ENCODE results near the gene CCDC120.

CCDC120 gene

DNA sequence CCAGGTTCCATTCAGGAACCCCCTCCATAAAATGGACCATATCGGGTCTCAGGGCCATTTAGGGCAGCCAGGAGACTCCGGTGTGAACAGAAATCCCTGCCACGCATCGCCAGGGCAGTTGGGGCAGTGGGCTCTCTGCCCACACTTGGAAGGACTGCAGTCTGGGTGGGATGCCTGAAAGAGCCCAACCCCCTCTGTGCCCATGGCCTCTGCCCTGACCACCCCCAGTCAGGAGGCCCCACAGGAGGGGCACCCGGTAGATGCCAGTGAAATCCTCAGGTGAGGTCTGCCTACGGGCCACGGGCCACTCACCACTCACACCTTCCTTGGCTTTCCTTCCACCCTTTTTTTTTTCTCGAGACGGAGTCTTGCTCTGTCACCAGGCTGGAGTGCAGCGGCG lies 10.2 kb downstream of the CCDC120 start:
- no peak overlapping the region for H3K4me3 ChIP-seq (ENCODE audit: low read length)
- DNase-seq (ENCODE audit: low read depth), result no peak
- TF ChIP-seq, protein P1, sequence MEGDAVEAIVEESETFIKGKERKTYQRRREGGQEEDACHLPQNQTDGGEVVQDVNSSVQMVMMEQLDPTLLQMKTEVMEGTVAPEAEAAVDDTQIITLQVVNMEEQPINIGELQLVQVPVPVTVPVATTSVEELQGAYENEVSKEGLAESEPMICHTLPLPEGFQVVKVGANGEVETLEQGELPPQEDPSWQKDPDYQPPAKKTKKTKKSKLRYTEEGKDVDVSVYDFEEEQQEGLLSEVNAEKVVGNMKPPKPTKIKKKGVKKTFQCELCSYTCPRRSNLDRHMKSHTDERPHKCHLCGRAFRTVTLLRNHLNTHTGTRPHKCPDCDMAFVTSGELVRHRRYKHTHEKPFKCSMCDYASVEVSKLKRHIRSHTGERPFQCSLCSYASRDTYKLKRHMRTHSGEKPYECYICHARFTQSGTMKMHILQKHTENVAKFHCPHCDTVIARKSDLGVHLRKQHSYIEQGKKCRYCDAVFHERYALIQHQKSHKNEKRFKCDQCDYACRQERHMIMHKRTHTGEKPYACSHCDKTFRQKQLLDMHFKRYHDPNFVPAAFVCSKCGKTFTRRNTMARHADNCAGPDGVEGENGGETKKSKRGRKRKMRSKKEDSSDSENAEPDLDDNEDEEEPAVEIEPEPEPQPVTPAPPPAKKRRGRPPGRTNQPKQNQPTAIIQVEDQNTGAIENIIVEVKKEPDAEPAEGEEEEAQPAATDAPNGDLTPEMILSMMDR (conservative IDR thresholded peaks at IDR 0.05; ENCODE audit: low read depth, low read length), result no peak

- H3K4me3 ChIP-seq (ENCODE audit: low read length), result no peak overlapping the region
- no peak for DNase-seq (ENCODE audit: low read depth)
- TF ChIP-seq, protein P1 (conservative IDR thresholded peaks at IDR 0.05; ENCODE audit: low read depth, low read length), result no peak
These were observed 12.2 kb downstream of the CCDC120 start for GRCh38 chrX:49070988-49071387.

GRCh38 chrX:49071877-49072711 lies 13.3 kb downstream of the CCDC120 start:
- H3K4me3 ChIP-seq (ENCODE audit: low read length), result peak overlapping the region; percentile 71
- peak; percentile 46 for DNase-seq (ENCODE audit: low read depth)

GRCh38 chrX:49072712-49073095 lies 13.9 kb downstream of the CCDC120 start:
- TF ChIP-seq, protein P1 (conservative IDR thresholded peaks at IDR 0.05; ENCODE audit: low read depth, low read length), result no peak
- DNase-seq (ENCODE audit: low read depth), result no peak
- H3K4me3 ChIP-seq (ENCODE audit: low read length), result peak overlapping the region; percentile 71

More at GRCh38 chrX:49071877-49072711, 13.3 kb downstream of the CCDC120 start:
- TF ChIP-seq, protein P1 (conservative IDR thresholded peaks at IDR 0.05; ENCODE audit: low read depth, low read length), result no peak

DNA sequence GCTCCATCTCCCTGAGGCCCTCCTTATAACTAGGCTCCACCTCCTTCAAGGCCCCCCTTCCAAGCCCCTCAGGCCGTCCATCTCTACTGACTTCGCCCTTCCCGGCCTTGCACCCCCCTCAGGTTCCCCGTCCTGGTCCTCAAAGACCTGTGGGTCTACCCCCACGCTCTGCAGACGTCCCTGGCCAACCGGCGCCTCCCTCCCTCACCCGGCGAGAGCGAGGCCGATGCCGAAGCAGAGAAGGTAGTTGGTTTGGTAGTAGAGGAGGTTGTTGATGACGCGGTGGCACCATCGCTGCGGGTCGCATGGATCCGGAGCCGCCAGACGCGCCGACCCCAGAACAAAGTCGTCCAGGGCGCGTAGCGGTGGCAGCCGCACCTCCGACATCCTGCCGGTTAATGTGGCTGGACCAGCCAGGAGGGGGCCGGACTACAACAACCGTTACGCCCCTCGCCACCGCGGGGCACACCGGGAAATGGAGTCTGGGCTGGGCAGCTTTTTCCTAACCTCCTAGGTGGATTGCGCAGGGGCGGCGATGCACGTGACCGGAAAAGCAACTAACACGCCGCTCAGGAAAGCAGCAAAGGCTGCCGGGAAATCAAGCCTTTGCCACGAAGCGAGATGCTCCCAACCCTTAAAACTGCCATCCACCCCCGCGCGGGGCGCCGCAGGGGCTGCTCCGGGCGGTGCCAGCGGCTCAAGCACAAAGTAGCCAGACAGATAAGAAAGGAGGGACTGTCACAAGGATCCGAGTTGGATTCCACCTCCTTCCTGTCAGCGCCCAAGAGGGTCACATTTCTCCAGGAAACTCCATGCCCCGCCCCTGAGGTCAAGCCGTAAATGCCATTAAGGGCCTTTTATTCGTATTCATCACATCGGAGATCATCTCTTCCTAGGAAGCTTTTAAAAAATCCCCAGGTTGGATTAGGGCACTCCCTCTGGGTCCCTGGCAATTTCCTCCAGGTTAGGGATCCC lies 15.1 kb downstream of the CCDC120 start, which contains the start of gene PRAF2:
Gene PRAF2, minus strand, starts transcription at position 402 of the 975 bp plus-strand sequence. Its CDS starts 15 bp downstream, at position 387.
- peak; percentile 52 for DNase-seq (ENCODE audit: low read depth)

DNA sequence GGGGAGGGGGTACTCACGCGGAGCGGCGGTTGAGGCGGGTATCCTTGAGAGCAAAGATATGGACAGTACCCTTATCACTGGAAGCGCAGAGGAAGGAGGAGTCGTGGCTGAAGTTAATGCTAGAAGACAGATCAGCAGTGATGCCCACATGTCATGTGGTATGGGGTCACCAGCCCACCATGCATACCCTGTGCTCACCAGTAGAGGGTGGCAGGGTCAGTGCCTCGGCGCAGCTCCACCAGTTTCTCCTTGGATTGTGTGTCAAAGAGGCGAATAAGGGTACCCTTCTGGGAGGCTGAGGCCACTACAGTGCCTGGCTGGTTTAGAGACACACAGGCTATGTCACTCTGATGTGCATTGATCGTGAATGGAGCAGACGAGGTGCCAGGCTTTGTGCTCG lies 16.5 kb downstream of the CCDC120 start:
- H3K4me3 ChIP-seq (ENCODE audit: low read length), result no peak overlapping the region
- DNase-seq (ENCODE audit: low read depth), result no peak
- TF ChIP-seq, protein P1 (conservative IDR thresholded peaks at IDR 0.05; ENCODE audit: low read depth, low read length), result no peak

More for the DNA sequence above, 15.1 kb downstream of the CCDC120 start, which contains the start of gene PRAF2:
- TF ChIP-seq, protein P1 (conservative IDR thresholded peaks at IDR 0.05; ENCODE audit: low read depth, low read length), result no peak
- H3K4me3 ChIP-seq (ENCODE audit: low read length), result peak within 1 kb of the TSS; percentile 71
